ENCODE measurements around the gene MUC2. TPM values are rescaled to one million over a fixed set of nuclear protein-coding genes. Genes with fewer than 3 reads are reported as not detected.

MUC2 gene
- total RNA-seq, 1 experiment from 2014 or later, result 0.04 TPM

DNA sequence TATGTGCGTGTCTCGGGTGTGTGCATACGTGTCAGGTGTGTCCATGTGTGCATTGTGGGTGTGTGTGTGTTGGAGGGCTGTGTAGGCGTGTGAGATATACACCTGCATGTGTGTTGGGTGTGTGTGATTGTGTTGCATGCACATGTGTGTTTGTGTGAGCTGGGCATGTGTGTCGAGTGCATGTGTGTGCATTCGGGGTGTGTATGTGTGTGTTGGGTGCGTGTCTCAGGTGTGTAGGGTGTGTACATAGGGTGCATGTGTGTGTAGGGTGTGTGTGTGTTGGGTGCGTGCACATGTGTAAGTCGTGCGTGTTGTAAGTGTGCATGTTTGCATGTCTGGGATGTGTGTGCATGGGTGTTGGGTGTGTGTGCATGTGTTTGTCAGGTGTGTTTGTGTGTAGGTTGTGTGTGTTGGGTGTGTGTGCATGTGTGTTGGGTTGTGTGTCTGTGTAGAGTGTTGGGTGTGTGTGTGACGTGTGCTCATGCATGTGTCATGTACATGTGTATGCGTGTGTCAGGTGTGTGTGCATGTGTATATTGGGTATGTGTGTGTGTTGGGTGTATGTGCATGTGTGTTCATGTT lies 42.3 kb upstream of the MUC2 start:
- no TSS peak for BruUV-seq (replicated peaks)
- H3K79me2 ChIP-seq (ENCODE audit: low read depth), result no peaks in the 10 kb centered on the region
- H3K4me2 ChIP-seq, result no peak overlapping the region
- no peak overlapping the region for H3K27ac ChIP-seq
- no peaks in the 10 kb centered on the region for H3F3A ChIP-seq (ENCODE audit: insufficient read depth, low read depth)
- H4K20me1 ChIP-seq (ENCODE audit: insufficient read depth), result no peaks in the 10 kb centered on the region
- POLR2A ChIA-PET (ENCODE audit: unreplicated experiment), result no interaction called here
- TF ChIP-seq EZH2 (IDR thresholded peaks at IDR 0.05; ENCODE audit: low read depth), result no peak
- TF ChIP-seq, protein P1, sequence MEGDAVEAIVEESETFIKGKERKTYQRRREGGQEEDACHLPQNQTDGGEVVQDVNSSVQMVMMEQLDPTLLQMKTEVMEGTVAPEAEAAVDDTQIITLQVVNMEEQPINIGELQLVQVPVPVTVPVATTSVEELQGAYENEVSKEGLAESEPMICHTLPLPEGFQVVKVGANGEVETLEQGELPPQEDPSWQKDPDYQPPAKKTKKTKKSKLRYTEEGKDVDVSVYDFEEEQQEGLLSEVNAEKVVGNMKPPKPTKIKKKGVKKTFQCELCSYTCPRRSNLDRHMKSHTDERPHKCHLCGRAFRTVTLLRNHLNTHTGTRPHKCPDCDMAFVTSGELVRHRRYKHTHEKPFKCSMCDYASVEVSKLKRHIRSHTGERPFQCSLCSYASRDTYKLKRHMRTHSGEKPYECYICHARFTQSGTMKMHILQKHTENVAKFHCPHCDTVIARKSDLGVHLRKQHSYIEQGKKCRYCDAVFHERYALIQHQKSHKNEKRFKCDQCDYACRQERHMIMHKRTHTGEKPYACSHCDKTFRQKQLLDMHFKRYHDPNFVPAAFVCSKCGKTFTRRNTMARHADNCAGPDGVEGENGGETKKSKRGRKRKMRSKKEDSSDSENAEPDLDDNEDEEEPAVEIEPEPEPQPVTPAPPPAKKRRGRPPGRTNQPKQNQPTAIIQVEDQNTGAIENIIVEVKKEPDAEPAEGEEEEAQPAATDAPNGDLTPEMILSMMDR (conservative IDR thresholded peaks at IDR 0.05), result no peak
- no peaks in the 10 kb centered on the region for H3K9me2 ChIP-seq (ENCODE audit: insufficient read depth)
- H3K9me3 ChIP-seq (ENCODE audit: insufficient read depth, low read depth), result no peaks in the 10 kb centered on the region
- no peak overlapping the region for H2AFZ ChIP-seq
- CTCF ChIA-PET, result no interaction called here
- intact Hi-C loops (cut with micrococcal nuclease; ENCODE audit: unreplicated experiment), result no loop called here
- no peak overlapping the region for H3K4me3 ChIP-seq
- no peak for DNase-seq
- H3K4me1 ChIP-seq (replicated peaks; ENCODE audit: insufficient read depth), result no peaks in the 10 kb centered on the region
- no peaks in the 10 kb centered on the region for H3K27me3 ChIP-seq (ENCODE audit: insufficient read depth, low read depth)
- H3K36me3 ChIP-seq (ENCODE audit: low read depth), result no peaks in the 10 kb centered on the region

DNA sequence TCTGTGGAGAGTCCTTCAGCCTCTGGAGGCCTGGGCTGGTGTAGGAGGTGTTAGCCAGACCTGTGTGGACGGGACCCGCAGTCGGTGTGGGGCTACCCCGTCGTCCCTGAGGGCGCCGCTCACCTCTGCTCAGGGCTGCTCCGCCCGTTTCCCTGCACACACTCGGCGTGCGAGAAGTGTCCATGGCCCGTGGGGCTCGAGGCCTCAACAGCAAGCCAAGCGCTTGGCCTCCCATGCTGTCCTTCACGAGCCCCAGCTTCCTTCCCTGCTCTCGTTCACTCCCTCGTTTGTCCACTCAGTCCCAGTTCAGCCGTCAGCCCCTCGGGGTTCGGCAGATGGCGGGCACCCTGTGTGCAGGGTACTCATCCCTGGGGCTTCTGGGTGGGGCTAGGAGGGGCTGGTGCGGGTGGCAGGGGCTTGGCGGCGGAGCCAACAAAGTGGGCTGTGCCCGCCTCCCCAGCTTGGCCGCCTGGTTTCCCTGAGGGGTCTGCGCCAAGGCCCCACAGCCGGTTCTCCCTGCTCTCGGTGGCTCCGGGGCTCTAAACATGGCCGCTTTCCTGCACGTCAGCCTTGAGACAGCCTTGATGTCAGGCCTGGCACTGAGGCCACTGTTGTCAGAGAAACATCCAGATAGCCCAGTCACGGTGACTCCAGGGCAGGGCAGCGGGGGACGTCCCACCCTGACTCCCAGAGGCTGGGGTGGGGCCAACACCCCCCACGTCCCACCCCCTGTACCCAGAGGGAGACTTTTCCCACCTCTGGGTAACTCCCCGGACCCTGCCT lies 41.5 kb upstream of the MUC2 start:
- no peaks in the 10 kb centered on the region for H3K9me3 ChIP-seq (ENCODE audit: insufficient read depth, low read depth)
- no TSS peak for BruUV-seq (replicated peaks)
- H3F3A ChIP-seq (ENCODE audit: insufficient read depth, low read depth), result no peaks in the 10 kb centered on the region
- H3K79me2 ChIP-seq (ENCODE audit: low read depth), result no peaks in the 10 kb centered on the region
- ChIA-PET POLR2A (ENCODE audit: unreplicated experiment) (no interaction called here), CTCF (no interaction called here)
- no peaks in the 10 kb centered on the region for H3K36me3 ChIP-seq (ENCODE audit: low read depth)
- no peaks in the 10 kb centered on the region for H3K4me1 ChIP-seq (replicated peaks; ENCODE audit: insufficient read depth)
- no peaks in the 10 kb centered on the region for H3K9me2 ChIP-seq (ENCODE audit: insufficient read depth)
- no peak overlapping the region for H3K4me2 ChIP-seq
- H4K20me1 ChIP-seq (ENCODE audit: insufficient read depth), result no peaks in the 10 kb centered on the region
- no peak for TF ChIP-seq EZH2 (IDR thresholded peaks at IDR 0.05; ENCODE audit: low read depth)
- TF ChIP-seq, protein P1 (conservative IDR thresholded peaks at IDR 0.05), result no peak
- H2AFZ ChIP-seq, result no peak overlapping the region
- H3K4me3 ChIP-seq, result no peak overlapping the region
- no peaks in the 10 kb centered on the region for H3K27me3 ChIP-seq (ENCODE audit: insufficient read depth, low read depth)
- DNase-seq, result no peak
- intact Hi-C loops (cut with micrococcal nuclease; ENCODE audit: unreplicated experiment), result no loop called here
- no peak overlapping the region for H3K27ac ChIP-seq

DNA sequence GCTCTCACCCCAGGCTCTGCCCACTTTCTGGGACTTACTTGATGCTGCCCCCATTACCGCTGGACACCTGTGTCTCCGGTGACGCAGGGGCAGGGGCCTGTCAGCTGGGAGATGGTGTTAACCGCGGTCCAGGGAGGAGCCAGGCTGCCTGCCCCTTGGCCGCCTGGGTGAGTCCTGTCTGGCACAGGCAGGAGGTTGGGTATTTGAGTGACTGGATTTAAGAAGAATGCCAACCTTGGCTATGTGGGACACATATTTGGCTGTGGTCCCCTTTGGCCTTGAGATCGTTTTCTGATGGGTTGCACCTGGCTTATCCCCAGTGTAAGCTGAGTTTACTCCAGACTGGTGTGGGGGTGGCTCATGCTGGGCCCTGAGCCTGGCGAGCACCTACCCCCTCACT lies 40.7 kb upstream of the MUC2 start:
- no TSS peak for BruUV-seq (replicated peaks)
- Histone ChIP-seq H3K4me1 (replicated peaks; ENCODE audit: insufficient read depth) (peaks cover under 1% of the 10 kb centered on the region), H3K9me3 (ENCODE audit: insufficient read depth, low read depth) (no peaks in the 10 kb centered on the region), H3F3A (ENCODE audit: insufficient read depth, low read depth) (no peaks in the 10 kb centered on the region), H3K27me3 (ENCODE audit: insufficient read depth, low read depth) (no peaks in the 10 kb centered on the region), H3K27ac (no peak overlapping the region), H2AFZ (no peak overlapping the region), H3K4me2 (no peak overlapping the region), H3K9me2 (ENCODE audit: insufficient read depth) (no peaks in the 10 kb centered on the region), H3K79me2 (ENCODE audit: low read depth) (no peaks in the 10 kb centered on the region), H3K4me3 (no peak overlapping the region), H4K20me1 (ENCODE audit: insufficient read depth) (no peaks in the 10 kb centered on the region), H3K36me3 (ENCODE audit: low read depth) (no peaks in the 10 kb centered on the region)
- intact Hi-C loops (cut with micrococcal nuclease; ENCODE audit: unreplicated experiment), result no loop called here
- ChIA-PET CTCF (interaction anchor here (0.6 kb wide), 1 partner anchor 24 kb away, joined by 8 read pairs; no protein-coding TSS in a partner anchor), POLR2A (ENCODE audit: unreplicated experiment) (no interaction called here)
- DNase-seq, result peak; percentile 19 to 46
- TF ChIP-seq EZH2 (IDR thresholded peaks at IDR 0.05; ENCODE audit: low read depth), result no peak
- TF ChIP-seq, protein P1 (conservative IDR thresholded peaks at IDR 0.05), result no peak

Measured in PC-9 (cell line).